ENCODE data around the gene DPM1. TPM values are rescaled to one million over a fixed set of nuclear protein-coding genes. Genes with fewer than 3 reads are reported as not detected.

The DPM1 gene
- polyA plus RNA-seq, 1 donor: 53.0 TPM

DNA sequence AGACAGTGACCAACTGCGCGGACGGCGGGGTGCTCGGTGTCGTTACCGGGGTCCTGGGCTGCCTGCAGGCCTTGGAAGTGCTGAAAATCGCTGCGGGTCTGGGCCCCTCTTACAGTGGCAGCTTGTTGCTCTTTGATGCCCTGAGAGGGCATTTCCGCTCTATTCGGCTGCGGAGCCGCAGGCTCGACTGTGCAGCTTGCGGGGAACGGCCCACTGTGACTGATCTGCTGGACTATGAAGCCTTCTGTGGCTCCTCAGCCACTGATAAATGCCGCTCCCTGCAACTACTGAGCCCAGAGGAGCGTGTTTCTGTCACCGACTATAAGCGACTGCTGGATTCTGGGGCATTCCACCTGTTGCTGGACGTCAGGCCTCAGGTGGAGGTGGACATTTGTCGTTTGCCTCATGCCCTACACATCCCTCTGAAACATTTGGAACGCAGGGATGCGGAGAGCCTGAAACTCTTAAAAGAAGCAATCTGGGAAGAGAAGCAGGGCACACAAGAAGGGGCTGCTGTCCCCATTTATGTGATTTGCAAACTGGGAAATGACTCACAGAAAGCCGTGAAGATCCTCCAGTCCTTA lies 1.3 kb upstream of the DPM1 start:
- 100% methylated on average over 1 of the region's 25 CpGs for WGBS (ENCODE audit: insufficient coverage, low lambda C conversion rate)
- DNase-seq: no peak
- no peaks in the 10 kb centered on the region for H3K27me3 ChIP-seq (ENCODE audit: control insufficient read depth, insufficient read depth, low read length)
- peak overlapping the region; percentile 92 for H3K4me3 ChIP-seq (ENCODE audit: low read length)
- H3K9me3 ChIP-seq (ENCODE audit: control insufficient read depth, low read depth, low read length): peaks cover 4% of the 10 kb centered on the region
- H3K36me3 ChIP-seq (ENCODE audit: control insufficient read depth, insufficient read depth, low read length): peaks cover 4% of the 10 kb centered on the region
- peaks cover 13% of the 10 kb centered on the region for H3K4me1 ChIP-seq (ENCODE audit: control insufficient read depth, insufficient read depth, low read length)
- H3K27ac ChIP-seq (ENCODE audit: low read length): no peak overlapping the region

DNA sequence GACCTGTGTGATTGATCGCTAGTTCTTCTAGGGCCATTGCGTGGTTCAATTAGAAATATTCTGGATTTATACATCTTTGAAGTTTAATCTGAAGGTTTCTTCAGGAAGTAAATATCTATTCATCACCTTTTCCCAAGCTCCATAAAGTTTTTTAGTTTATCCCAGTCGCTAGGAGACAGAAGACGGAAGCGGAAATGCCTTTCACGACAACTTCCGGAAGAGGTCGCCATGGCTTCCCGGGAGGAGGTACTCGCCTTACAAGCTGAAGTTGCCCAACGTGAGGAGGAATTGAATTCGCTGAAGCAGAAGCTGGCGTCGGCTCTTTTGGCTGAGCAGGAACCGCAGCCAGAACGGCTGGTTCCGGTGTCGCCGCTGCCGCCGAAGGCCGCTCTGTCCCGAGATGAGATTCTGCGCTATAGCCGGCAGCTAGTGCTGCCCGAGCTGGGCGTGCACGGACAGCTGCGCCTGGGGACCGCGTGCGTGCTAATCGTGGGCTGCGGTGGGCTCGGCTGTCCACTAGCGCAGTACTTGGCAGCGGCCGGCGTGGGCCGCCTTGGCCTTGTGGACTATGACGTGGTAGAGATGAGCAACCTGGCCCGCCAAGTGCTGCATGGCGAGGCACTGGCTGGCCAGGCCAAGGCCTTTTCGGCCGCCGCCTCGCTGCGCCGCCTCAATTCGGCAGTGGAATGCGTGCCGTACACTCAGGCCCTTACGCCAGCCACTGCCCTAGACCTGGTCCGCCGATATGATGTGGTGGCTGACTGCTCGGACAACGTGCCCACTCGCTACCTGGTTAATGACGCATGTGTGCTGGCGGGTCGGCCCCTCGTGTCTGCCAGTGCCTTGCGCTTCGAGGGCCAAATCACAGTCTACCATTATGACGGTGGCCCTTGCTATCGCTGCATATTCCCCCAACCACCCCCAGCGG lies 547 bp upstream of the DPM1 start, which contains the start of gene MOCS3:
MOCS3 (plus strand) TSS at position 204 of the 928 bp plus-strand sequence; CDS start at position 229, 25 bp downstream.
- Histone ChIP-seq H3K9me3 (ENCODE audit: control insufficient read depth, low read depth, low read length) (peaks cover 4% of the 10 kb centered on the region), H3K4me3 (ENCODE audit: low read length) (peak within 1 kb of the TSS; percentile 92), H3K4me1 (ENCODE audit: control insufficient read depth, insufficient read depth, low read length) (peaks cover 13% of the 10 kb centered on the region), H3K27ac (ENCODE audit: low read length) (peak within 1 kb of the TSS; percentile 59), H3K36me3 (ENCODE audit: control insufficient read depth, insufficient read depth, low read length) (peaks cover 5% of the 10 kb centered on the region), H3K27me3 (ENCODE audit: control insufficient read depth, insufficient read depth, low read length) (no peaks in the 10 kb centered on the region)
- no CpG with 5 or more reads among the region's 67 CpGs for WGBS (ENCODE audit: insufficient coverage, low lambda C conversion rate)
- peak; percentile 88 to 92 for DNase-seq

DNA sequence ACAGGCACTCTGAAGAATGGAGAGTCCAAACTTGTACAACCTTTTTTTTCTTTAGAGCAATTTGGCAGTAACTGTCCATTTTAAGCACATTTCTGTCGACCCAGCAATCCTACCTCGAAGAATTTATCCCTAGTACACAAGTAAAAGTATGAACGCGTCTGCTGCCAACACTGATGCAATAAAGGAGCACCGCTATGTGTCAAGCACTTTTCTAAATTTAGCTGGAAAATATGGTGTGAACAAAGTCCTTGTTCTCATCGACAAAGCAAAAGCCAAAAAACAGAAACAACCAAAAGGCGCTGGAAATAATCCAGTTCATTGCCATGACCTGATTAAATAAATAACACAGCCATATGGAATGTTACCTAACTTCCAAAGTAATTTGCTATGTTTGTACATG lies 1.1 kb downstream of the DPM1 start:
- H3K27ac ChIP-seq (ENCODE audit: low read length): no peak overlapping the region
- 18% methylated on average over 5 of the region's 7 CpGs for WGBS (ENCODE audit: insufficient coverage, low lambda C conversion rate)
- no peaks in the 10 kb centered on the region for H3K27me3 ChIP-seq (ENCODE audit: control insufficient read depth, insufficient read depth, low read length)
- H3K4me1 ChIP-seq (ENCODE audit: control insufficient read depth, insufficient read depth, low read length): peaks cover 13% of the 10 kb centered on the region
- DNase-seq: no peak
- peak overlapping the region; percentile 92 for H3K4me3 ChIP-seq (ENCODE audit: low read length)
- H3K9me3 ChIP-seq (ENCODE audit: control insufficient read depth, low read depth, low read length): peaks cover 4% of the 10 kb centered on the region
- peaks cover 8% of the 10 kb centered on the region for H3K36me3 ChIP-seq (ENCODE audit: control insufficient read depth, insufficient read depth, low read length)

DNA sequence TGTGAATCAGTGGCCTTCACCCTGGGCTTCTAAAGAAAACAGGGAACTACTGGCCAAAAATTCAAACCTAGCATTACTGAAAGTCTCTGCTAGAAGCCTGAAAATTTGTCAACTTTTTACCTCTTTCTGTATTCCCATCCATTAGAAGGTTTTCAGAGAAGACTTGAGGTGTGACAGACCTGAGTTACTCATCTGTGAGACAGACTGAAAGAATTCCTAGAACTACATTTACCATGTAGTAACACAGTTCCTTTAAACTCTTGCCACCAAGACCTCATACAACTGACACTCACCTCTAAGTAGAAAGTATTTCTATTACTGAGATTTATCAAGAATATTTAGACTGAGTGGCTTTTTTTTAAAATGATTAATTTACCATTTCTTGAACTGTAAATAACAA lies 4.5 kb downstream of the DPM1 start:
- no peak overlapping the region for H3K4me3 ChIP-seq (ENCODE audit: low read length)
- H3K4me1 ChIP-seq (ENCODE audit: control insufficient read depth, insufficient read depth, low read length): peaks cover 6% of the 10 kb centered on the region
- no peak overlapping the region for H3K27ac ChIP-seq (ENCODE audit: low read length)
- H3K36me3 ChIP-seq (ENCODE audit: control insufficient read depth, insufficient read depth, low read length): peaks cover 19% of the 10 kb centered on the region
- no peak for DNase-seq
- no peaks in the 10 kb centered on the region for H3K27me3 ChIP-seq (ENCODE audit: control insufficient read depth, insufficient read depth, low read length)
- peaks cover under 1% of the 10 kb centered on the region for H3K9me3 ChIP-seq (ENCODE audit: control insufficient read depth, low read depth, low read length)

DNA sequence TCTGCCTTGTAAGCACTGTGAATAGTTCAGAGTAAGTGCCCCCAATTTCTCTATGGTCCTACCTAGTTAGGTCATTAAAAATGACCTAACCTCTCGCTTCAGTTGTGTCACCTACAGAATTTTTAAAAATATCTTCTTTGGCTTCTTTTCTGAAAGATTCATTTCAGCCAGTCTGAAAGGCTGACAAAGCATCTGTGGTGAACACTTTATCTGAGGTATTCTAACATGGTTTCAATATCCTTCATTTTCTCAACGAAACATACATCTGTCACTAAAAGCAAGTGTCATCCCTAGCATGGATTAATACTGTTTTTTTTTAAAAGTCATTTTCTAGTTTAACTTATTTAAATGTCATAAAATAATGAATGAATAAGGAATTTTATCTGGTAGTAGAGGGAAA lies 5.1 kb downstream of the DPM1 start:
- no peak for DNase-seq
- no peaks in the 10 kb centered on the region for H3K27me3 ChIP-seq (ENCODE audit: control insufficient read depth, insufficient read depth, low read length)
- H3K27ac ChIP-seq (ENCODE audit: low read length): no peak overlapping the region
- peaks cover 6% of the 10 kb centered on the region for H3K4me1 ChIP-seq (ENCODE audit: control insufficient read depth, insufficient read depth, low read length)
- peaks cover 22% of the 10 kb centered on the region for H3K36me3 ChIP-seq (ENCODE audit: control insufficient read depth, insufficient read depth, low read length)
- no CpG with 5 or more reads among the region's 2 CpGs for WGBS (ENCODE audit: insufficient coverage, low lambda C conversion rate)
- H3K9me3 ChIP-seq (ENCODE audit: control insufficient read depth, low read depth, low read length): no peaks in the 10 kb centered on the region
- H3K4me3 ChIP-seq (ENCODE audit: low read length): no peak overlapping the region

DNA sequence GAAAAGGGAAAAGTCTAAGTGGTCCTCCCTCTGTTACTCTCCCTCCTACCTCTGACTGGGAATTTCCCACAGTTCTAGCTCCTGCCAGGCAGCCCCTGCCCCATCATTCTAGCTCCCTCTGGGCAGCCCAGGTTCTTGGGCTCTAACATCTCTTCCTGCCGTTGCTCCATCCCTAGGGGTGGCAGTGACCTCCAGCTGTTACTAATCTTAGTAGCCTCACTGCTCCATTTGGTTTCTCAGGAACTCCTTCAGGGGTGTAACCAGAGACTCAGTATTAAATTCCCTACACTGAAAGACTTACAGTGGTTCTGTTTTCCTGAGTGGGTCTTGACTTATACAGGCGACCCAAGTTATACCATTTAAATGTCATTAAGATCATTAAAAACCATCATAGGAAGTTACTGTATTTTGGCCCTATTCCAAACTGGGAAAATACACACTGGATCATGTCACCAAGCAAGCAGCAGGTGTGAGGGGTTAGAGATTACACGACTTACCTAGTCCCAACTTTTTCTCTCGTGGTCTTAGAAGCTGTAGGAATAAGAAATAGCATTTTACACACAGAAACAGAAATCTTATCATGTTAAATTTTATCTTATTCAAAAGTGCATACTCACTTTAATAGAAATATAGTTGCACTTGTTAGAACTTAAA lies 10.1 kb downstream of the DPM1 start:
- WGBS (ENCODE audit: insufficient coverage, low lambda C conversion rate): no CpG with 5 or more reads among the region's 4 CpGs
- no peaks in the 10 kb centered on the region for H3K27me3 ChIP-seq (ENCODE audit: control insufficient read depth, insufficient read depth, low read length)
- no peak overlapping the region for H3K27ac ChIP-seq (ENCODE audit: low read length)
- H3K4me3 ChIP-seq (ENCODE audit: low read length): no peak overlapping the region
- no peaks in the 10 kb centered on the region for H3K9me3 ChIP-seq (ENCODE audit: control insufficient read depth, low read depth, low read length)
- DNase-seq: no peak
- peaks cover 53% of the 10 kb centered on the region for H3K36me3 ChIP-seq (ENCODE audit: control insufficient read depth, insufficient read depth, low read length)
- no peaks in the 10 kb centered on the region for H3K4me1 ChIP-seq (ENCODE audit: control insufficient read depth, insufficient read depth, low read length)

DNA sequence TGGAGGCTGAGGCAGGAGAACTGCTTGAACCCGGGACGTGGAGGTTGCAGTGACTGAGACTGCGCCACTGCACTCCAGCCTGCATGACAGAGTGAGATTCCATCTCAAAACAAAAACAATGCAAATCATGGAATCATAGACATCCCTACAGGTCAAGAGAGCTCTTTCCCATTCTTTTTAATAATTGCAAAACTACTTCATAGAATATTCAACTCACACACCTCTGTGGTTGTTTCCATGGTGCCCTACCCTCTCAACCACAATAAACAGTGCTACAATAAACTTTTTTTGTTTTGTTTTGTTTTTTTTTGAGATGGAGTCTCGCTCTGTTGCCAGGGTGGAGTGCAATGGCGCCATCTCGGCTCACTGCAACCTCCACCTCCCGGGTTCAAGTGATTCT lies 15.3 kb downstream of the DPM1 start:
- no peak overlapping the region for H3K27ac ChIP-seq (ENCODE audit: low read length)
- no peak for DNase-seq
- peaks cover 69% of the 10 kb centered on the region for H3K36me3 ChIP-seq (ENCODE audit: control insufficient read depth, insufficient read depth, low read length)
- WGBS (ENCODE audit: insufficient coverage, low lambda C conversion rate): no CpG with 5 or more reads among the region's 7 CpGs
- H3K4me3 ChIP-seq (ENCODE audit: low read length): no peak overlapping the region
- H3K4me1 ChIP-seq (ENCODE audit: control insufficient read depth, insufficient read depth, low read length): no peaks in the 10 kb centered on the region
- H3K9me3 ChIP-seq (ENCODE audit: control insufficient read depth, low read depth, low read length): no peaks in the 10 kb centered on the region
- no peaks in the 10 kb centered on the region for H3K27me3 ChIP-seq (ENCODE audit: control insufficient read depth, insufficient read depth, low read length)

DNA sequence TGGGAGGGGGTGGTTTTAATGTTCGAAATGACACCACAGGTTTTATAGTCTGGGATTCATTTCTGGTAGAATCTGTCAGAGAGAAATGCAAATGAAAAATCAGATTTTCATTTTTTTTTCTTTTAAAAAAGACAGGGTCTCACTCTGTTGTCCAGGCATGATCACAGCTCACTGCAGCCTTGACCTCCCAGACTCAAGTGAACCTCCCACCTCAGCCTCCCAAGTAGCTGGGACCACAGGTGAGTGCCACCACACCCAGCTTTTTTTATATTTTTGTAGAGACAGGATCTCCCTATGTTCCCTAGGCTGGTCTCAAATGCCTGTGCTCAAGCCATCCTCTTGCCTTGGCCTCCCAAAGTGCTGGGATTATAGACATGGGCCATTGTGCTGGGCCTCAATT lies 24.7 kb downstream of the DPM1 start:
- Histone ChIP-seq H3K4me1 (ENCODE audit: control insufficient read depth, insufficient read depth, low read length) (peaks cover 10% of the 10 kb centered on the region), H3K9me3 (ENCODE audit: control insufficient read depth, low read depth, low read length) (no peaks in the 10 kb centered on the region), H3K27ac (ENCODE audit: low read length) (no peak overlapping the region), H3K27me3 (ENCODE audit: control insufficient read depth, insufficient read depth, low read length) (no peaks in the 10 kb centered on the region), H3K36me3 (ENCODE audit: control insufficient read depth, insufficient read depth, low read length) (peaks cover 43% of the 10 kb centered on the region), H3K4me3 (ENCODE audit: low read length) (no peak overlapping the region)
- no CpG with 5 or more reads among the region's 1 CpG for WGBS (ENCODE audit: insufficient coverage, low lambda C conversion rate)
- DNase-seq: no peak

DNA sequence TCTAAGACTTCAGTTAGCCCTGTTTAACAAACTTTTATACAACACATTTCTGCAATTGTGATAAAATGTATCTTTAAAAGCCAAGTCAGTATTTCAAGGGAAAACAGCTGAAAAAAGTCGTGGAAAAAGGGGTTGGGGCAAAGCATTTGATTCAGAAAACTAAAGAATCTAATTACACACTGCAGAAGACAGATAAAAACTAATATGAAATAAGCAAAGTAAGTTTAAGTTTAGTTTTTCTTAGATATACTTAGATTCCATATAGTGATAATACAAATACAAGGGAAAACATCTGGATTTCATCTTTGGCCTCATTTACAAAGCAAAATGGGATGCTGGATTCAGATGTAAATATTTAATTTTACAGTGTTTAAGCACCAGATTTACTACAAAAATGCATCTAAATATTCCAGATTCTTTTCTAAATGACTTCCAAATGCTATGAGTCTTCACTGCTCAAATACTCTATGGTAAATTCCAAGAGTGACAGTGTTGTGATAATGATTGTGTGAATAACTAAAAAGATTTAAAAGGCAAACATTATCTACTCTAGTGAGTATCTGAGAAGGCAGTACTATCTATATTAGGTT lies 25.5 kb downstream of the DPM1 start:
- Histone ChIP-seq H3K4me3 (ENCODE audit: low read length) (no peak overlapping the region), H3K4me1 (ENCODE audit: control insufficient read depth, insufficient read depth, low read length) (peaks cover 10% of the 10 kb centered on the region), H3K36me3 (ENCODE audit: control insufficient read depth, insufficient read depth, low read length) (peaks cover 43% of the 10 kb centered on the region), H3K27me3 (ENCODE audit: control insufficient read depth, insufficient read depth, low read length) (no peaks in the 10 kb centered on the region), H3K27ac (ENCODE audit: low read length) (peak overlapping the region; percentile 99), H3K9me3 (ENCODE audit: control insufficient read depth, low read depth, low read length) (no peaks in the 10 kb centered on the region)
- DNase-seq: no peak
- WGBS (ENCODE audit: insufficient coverage, low lambda C conversion rate): 78% methylated on average over 1 of the region's 1 CpG

DNA sequence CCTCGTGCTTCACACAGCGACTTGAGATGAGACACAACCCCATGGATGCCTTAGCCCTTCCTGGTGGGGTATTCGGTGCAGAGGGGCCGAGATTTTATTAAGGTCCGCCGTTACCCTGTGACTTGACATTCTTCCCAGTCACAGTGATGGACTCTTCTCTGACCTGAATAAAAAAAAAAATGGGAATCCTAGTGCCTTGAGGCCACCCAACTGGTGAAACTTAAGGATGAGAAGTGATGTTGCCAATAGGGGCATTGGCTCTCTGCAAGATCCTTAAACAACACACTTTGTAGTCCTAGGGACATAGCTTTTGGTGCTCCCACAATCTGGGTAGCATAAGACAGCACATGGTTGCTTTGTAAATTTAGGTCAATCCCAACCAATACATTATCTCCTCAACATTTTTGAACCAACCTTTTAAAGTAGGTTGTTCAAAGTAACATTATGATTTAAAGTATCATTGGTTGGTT lies 26.3 kb downstream of the DPM1 start:
- Histone ChIP-seq H3K4me1 (ENCODE audit: control insufficient read depth, insufficient read depth, low read length) (peaks cover 13% of the 10 kb centered on the region), H3K27me3 (ENCODE audit: control insufficient read depth, insufficient read depth, low read length) (no peaks in the 10 kb centered on the region), H3K4me3 (ENCODE audit: low read length) (peak overlapping the region; percentile 27), H3K9me3 (ENCODE audit: control insufficient read depth, low read depth, low read length) (no peaks in the 10 kb centered on the region), H3K27ac (ENCODE audit: low read length) (peak overlapping the region; percentile 99), H3K36me3 (ENCODE audit: control insufficient read depth, insufficient read depth, low read length) (peaks cover 38% of the 10 kb centered on the region)
- DNase-seq: no peak
- WGBS (ENCODE audit: insufficient coverage, low lambda C conversion rate): no CpG with 5 or more reads among the region's 6 CpGs
